Ectodermal cell (in vitro differentiated cells): ENCODE measurements around the gene ERCC3.

Experiments used
- H3K27ac ChIP-seq: 2 replicates; pipeline ENCODE4 v1.7.0; 2013; ENCODE audit warnings: mild to moderate bottlenecking, low read depth, low read length; ENCODE audit not compliant: insufficient read depth, poor library complexity, severe bottlenecking
- H3K27me3 ChIP-seq: 2 replicates; pipeline ENCODE4 v1.7.0; 2013; ENCODE audit warnings: mild to moderate bottlenecking, low read length; ENCODE audit not compliant: insufficient read depth, control insufficient read depth, poor library complexity, severe bottlenecking
- H3K36me3 ChIP-seq: one replicate; pipeline ENCODE4 v1.7.0; 2013; ENCODE audit warnings: low read length; ENCODE audit not compliant: control insufficient read depth, insufficient read depth
- H3K4me1 ChIP-seq: one replicate; pipeline ENCODE4 v1.7.0; 2013; ENCODE audit warnings: low read length; ENCODE audit not compliant: control insufficient read depth, insufficient read depth
- H3K4me3 ChIP-seq: 2 replicates; pipeline ENCODE4 v1.7.0; 2013; ENCODE audit warnings: low read depth, low read length, control low read depth; ENCODE audit not compliant: insufficient read depth
- H3K9me3 ChIP-seq: 2 replicates; pipeline ENCODE4 v1.7.0; 2013; ENCODE audit warnings: mild to moderate bottlenecking, low read length, moderate library complexity; ENCODE audit not compliant: control insufficient read depth
- WGBS, 2 experiments: methylation state at CpG; one replicate each; pipeline ENCODE4 v1.1.7; 2013; ENCODE audit warnings: missing lambda C conversion rate in 2 of 2; 5-methylcytosine and 5-hydroxymethylcytosine counted together

The ERCC3 gene

DNA sequence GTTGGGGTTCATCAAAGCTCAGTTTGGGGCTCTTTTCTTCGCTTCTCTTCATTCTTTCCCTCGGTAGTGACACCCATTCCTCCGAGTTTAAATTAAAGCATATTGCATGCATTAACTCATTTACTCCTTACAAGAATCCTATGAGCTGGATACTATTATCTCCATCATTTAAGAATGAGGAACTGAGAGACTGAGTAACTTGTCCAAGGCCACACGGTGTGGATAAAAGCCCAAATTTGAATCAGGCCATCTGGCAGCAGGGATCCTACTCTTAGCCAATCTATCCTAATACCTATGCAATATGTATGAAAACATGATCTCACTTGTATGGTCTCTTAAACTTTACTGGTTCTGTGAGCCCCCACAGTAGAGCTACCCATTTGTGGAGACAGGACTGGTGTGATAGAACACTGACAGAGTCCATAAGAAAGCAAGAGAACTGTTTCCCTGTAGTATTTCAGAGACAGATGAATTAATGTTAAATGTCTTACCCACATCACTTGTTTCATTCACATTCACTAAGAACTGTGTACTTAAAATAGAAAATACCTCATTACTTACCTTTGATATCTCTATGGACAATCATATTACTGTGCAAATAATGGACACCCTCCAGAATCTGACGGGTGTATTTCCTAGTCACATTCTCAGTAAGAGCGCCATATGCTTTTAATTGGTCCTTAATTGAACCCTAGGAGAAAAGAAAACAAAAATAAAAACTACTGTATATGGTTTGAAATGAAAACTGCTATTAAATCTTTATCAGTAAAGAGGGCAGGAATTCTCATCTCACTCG lies 20.4 kb upstream of the ERCC3 start:
- Histone ChIP-seq H3K27ac (no peak overlapping the region), H3K9me3 (no peaks in the 10 kb centered on the region), H3K4me1 (no peaks in the 10 kb centered on the region), H3K4me3 (no peak overlapping the region), H3K36me3 (peaks cover 12% of the 10 kb centered on the region), H3K27me3 (no peaks in the 10 kb centered on the region)
- 89 to 97% methylated on average over 5 to 7 of the region's 7 CpGs for WGBS, 2 experiments

DNA sequence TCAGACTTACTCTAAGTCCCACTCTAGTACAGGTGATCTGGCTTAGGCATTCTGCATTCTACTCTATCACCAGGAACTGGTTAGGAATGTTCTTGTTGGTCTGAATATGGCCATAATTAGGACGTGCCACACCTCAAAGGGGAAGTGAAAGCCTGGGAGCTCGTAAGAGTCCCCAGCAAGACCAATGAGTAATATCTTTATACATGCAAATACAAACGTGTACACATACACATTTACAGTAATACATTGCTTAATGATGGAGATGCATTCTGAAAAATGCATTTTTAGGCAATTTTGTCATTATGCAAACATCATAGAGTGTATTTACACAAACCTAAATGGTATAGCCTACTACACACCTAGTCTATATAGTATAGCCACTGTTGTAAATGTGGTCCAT lies 19.5 kb upstream of the ERCC3 start:
- Histone ChIP-seq H3K9me3 (no peaks in the 10 kb centered on the region), H3K27ac (no peak overlapping the region), H3K27me3 (no peaks in the 10 kb centered on the region), H3K4me1 (no peaks in the 10 kb centered on the region), H3K36me3 (peaks cover 12% of the 10 kb centered on the region), H3K4me3 (no peak overlapping the region)
- 80 to 100% methylated on average over 1 to 3 of the region's 3 CpGs for WGBS, 2 experiments

DNA sequence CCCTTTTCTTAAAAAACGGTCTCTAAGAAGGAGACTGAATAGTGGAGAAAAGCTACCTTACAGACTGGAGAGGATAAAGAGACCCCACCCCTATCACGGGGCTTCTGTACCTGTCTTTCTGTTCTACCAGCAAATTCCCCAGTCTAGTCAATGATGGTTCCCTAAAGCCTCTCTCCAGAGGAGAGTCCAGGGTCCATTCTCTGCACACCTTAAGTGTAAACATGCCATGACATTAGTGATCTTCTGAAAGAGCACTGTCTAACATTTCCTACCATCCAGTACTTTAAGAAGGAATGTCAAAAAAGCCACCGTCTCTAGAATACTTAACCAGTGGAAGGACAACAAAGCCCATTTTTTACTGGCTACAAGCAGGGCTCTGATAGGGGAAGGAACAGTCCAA lies 17.0 kb upstream of the ERCC3 start:
- H3K27ac ChIP-seq = no peak overlapping the region
- H3K4me3 ChIP-seq = no peak overlapping the region
- H3K36me3 ChIP-seq = peaks cover 6% of the 10 kb centered on the region
- H3K4me1 ChIP-seq = no peaks in the 10 kb centered on the region
- WGBS, 2 experiments = 94 to 99% methylated on average over 3 of the region's 3 CpGs
- H3K9me3 ChIP-seq = no peaks in the 10 kb centered on the region
- no peaks in the 10 kb centered on the region for H3K27me3 ChIP-seq

DNA sequence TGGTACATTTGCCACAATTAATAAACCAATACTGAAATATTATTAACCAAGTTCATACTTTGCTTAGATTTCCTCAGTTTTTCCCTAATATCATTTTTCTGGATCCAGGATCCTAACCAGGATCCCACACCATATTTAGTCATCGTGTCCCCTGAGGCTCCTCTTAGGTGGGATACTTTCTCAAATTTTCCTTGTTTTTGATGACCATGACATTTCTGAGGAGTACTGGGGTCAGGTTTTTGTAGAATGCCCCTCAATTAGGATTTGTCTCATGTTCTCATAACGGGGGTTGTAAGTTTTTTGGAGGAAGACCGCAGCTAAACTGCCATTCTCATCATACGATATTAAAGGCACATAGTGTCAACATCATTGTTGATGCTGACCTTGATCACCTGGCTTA lies 15.5 kb upstream of the ERCC3 start:
- Histone ChIP-seq H3K27me3 (no peaks in the 10 kb centered on the region), H3K36me3 (peaks cover 6% of the 10 kb centered on the region), H3K4me1 (no peaks in the 10 kb centered on the region), H3K9me3 (no peaks in the 10 kb centered on the region), H3K4me3 (no peak overlapping the region), H3K27ac (no peak overlapping the region)
- WGBS, 2 experiments = 94 to 97% methylated on average over 4 of the region's 4 CpGs

DNA sequence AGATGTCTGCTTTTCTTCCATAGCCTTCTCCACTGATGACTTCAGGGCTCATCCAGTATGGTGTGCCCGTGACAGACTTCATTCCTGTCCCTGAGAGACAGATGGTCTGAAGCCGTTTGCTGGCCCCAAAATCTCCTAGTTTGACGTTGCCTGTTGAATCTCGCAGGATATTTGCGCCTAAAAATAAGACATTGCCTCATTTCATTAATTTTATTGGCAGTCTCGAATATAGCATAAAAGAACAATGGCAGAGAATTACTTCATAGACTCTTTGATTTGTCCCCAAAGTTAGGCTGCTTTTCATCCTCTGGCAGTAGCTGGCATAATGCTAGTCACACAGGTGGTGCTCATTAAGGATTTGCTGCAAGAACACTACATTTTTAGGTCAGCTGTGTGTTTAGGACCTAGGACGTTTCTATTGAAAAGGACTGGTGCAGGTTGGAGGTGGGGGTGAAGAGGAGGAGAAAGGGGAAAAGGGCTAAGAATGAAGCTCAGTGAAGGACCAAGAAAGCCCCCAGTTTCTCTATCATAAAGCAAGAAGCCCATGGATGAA lies 14.7 kb upstream of the ERCC3 start:
- no peaks in the 10 kb centered on the region for H3K4me1 ChIP-seq
- no peak overlapping the region for H3K27ac ChIP-seq
- H3K4me3 ChIP-seq = no peak overlapping the region
- no peaks in the 10 kb centered on the region for H3K9me3 ChIP-seq
- 93 to 94% methylated on average over 7 of the region's 7 CpGs for WGBS, 2 experiments
- no peaks in the 10 kb centered on the region for H3K27me3 ChIP-seq
- peaks cover 6% of the 10 kb centered on the region for H3K36me3 ChIP-seq

DNA sequence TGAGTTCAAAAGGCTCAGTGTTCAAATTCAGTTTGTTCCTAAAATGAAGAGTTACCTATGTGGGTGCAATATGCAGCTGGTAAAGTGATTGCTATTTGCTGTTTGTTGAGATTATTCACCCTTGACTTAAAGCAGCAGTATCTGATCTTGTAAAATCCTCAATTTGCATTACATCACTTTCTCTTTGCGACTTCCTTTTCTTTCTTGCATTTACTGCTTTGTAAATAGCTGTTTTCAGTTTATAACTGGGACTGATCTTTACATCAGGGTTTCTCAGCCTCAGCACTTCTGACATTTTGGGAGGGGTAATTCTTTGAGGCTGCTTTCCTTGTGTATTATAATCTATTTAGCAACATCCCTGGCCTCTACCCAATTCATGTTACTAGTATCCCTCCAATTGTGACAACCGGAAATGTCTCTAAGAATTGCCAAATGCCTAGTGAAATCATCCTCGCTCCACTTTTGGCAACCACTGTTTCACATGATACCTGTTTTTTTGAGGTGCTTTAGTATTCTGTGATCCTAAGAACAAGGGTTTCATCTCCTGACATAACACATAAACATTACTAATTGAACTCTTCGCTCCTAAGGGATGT lies 12.1 kb upstream of the ERCC3 start:
- no peaks in the 10 kb centered on the region for H3K9me3 ChIP-seq
- no peaks in the 10 kb centered on the region for H3K27me3 ChIP-seq
- no peaks in the 10 kb centered on the region for H3K4me1 ChIP-seq
- peaks cover 6% of the 10 kb centered on the region for H3K36me3 ChIP-seq
- no peak overlapping the region for H3K27ac ChIP-seq
- no peak overlapping the region for H3K4me3 ChIP-seq
- 97 to 98% methylated on average over 3 of the region's 4 CpGs for WGBS, 2 experiments

DNA sequence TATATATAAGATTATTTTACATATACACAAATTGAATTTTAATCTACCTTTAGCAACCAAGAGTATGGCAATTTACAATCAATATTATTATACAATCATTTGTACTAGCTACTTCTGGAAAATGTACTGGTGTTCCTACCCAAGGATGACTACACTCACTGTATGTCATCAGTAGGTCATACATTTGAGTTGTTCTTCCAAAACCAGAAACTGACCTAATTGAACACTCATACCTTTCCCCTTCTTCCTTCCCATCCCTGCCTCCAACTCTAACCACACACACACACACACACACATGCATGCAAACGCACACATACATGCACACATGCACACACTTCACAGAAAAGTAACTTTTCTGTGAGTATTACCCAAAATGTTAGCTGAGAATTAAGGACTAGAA lies 8.2 kb upstream of the ERCC3 start:
- H3K4me3 ChIP-seq = no peak overlapping the region
- no peaks in the 10 kb centered on the region for H3K4me1 ChIP-seq
- 75 to 86% methylated on average over 1 of the region's 1 CpG for WGBS, 2 experiments
- H3K27ac ChIP-seq = no peak overlapping the region
- no peaks in the 10 kb centered on the region for H3K9me3 ChIP-seq
- H3K27me3 ChIP-seq = no peaks in the 10 kb centered on the region
- peaks cover 3% of the 10 kb centered on the region for H3K36me3 ChIP-seq

DNA sequence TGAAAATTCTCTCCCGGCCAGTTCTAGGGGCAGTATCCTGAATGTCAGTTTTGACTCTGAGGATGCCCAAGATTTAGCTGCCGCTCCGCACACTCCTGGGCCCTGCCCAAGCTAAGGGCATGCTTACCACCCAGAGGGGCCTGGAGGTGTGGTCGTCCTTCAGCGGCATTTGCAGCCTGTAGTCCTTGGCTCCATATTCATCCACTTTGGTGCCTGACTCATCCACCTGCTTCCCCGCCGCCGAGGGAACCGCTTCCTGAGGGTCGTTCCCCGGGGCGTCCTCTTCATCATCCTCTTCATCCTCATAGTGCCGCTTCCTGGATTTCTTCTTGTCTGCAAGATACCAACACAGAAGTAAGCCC lies 577 bp downstream of the ERCC3 start:
- Histone ChIP-seq H3K36me3 (peaks cover 40% of the 10 kb centered on the region), H3K4me3 (peak overlapping the region; percentile 84), H3K9me3 (no peaks in the 10 kb centered on the region), H3K27ac (no peak overlapping the region), H3K4me1 (peaks cover 12% of the 10 kb centered on the region), H3K27me3 (no peaks in the 10 kb centered on the region)
- 17 to 19% methylated on average over 13 of the region's 13 CpGs for WGBS, 2 experiments

DNA sequence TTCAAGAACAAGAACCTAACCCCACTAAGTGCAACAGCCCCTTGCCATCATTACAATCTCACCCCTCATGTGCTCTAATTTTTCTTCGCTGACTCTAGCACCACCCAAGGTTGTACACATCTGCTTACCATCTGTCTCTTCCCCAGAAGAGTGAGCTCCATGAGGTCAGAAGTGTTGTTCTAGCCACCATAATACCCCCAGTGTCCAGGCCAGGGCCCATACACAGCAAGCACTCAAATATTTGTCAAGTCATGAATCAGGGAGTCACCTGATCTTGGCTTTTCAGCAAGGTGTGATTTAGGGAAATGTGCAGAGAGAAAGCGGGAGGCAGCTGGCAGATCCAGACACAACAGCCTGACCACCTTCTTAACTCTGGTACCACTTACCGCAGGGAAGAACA lies 5.7 kb downstream of the ERCC3 start:
- no peaks in the 10 kb centered on the region for H3K9me3 ChIP-seq
- 92 to 96% methylated on average over 3 of the region's 3 CpGs for WGBS, 2 experiments
- H3K27me3 ChIP-seq = no peaks in the 10 kb centered on the region
- no peak overlapping the region for H3K27ac ChIP-seq
- H3K36me3 ChIP-seq = peaks cover 87% of the 10 kb centered on the region
- H3K4me3 ChIP-seq = no peak overlapping the region
- H3K4me1 ChIP-seq = peaks cover 6% of the 10 kb centered on the region

DNA sequence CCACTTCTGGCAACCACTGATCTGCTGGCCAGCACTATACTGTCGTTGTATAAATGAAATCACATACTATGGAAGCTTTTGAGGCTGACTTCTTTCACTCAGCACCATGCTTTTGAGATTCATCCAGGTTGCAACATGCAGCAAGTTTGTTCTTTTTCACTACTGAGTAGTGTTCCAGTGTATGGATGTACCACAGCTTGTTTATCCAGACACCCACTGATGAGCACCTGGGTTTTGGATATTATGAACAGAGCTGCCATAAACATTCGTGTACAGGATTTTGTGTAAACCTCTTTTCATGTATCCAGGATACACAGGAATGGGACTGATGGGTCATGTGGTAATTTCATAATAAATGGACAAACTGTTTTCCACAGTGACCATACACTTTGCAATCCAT lies 10.7 kb downstream of the ERCC3 start:
- no peak overlapping the region for H3K4me3 ChIP-seq
- H3K36me3 ChIP-seq = peaks cover 79% of the 10 kb centered on the region
- no peaks in the 10 kb centered on the region for H3K9me3 ChIP-seq
- H3K27me3 ChIP-seq = no peaks in the 10 kb centered on the region
- H3K4me1 ChIP-seq = no peaks in the 10 kb centered on the region
- 95 to 98% methylated on average over 2 of the region's 2 CpGs for WGBS, 2 experiments
- H3K27ac ChIP-seq = no peak overlapping the region
